Mesodermal cell (in vitro differentiated cells): ENCODE data around the gene SSX3. TPM values are rescaled to one million over a fixed set of nuclear protein-coding genes. Genes with fewer than 3 reads are reported as not detected.
"Not testable (repeated sequence)": the region's sequence is repeated elsewhere in the genome, so short reads cannot be mapped to it uniquely, and the experiment has no call there.

Experiments
- H3K27ac ChIP-seq: 2 replicates; pipeline ENCODE4 v1.7.0; 2013; ENCODE audit warnings: mild to moderate bottlenecking, low read depth, low read length, moderate library complexity; ENCODE audit not compliant: severe bottlenecking
- H3K36me3 ChIP-seq: 2 replicates; pipeline ENCODE4 v1.7.1; 2013; ENCODE audit warnings: mild to moderate bottlenecking, low read length, moderate library complexity; ENCODE audit not compliant: control insufficient read depth, insufficient read depth
- H3K4me1 ChIP-seq: one replicate; pipeline ENCODE4 v1.7.1; 2013; ENCODE audit warnings: mild to moderate bottlenecking, low read length; ENCODE audit not compliant: insufficient read depth, control insufficient read depth, poor library complexity, severe bottlenecking
- H3K4me3 ChIP-seq: 2 replicates; pipeline ENCODE4 v1.7.0; 2013; ENCODE audit warnings: low read length, control low read depth, mild to moderate bottlenecking; ENCODE audit not compliant: insufficient read depth, poor library complexity, severe bottlenecking; ENCODE audit errors: extremely low read depth
- H3K9me3 ChIP-seq: 2 replicates; pipeline ENCODE4 v1.7.1; 2013; ENCODE audit warnings: mild to moderate bottlenecking, low read length, moderate library complexity; ENCODE audit not compliant: control insufficient read depth
- WGBS, 2 experiments: methylation state at CpG; one replicate each; pipeline ENCODE4 v1.1.5; 2013; ENCODE audit warnings: missing lambda C conversion rate in 2 of 2; ENCODE audit not compliant: insufficient coverage in 2 of 2; 5-methylcytosine and 5-hydroxymethylcytosine counted together
- polyA plus RNA-seq, 2 experiments: library from polyadenylated mRNA; stranded (reverse); fragments of 50-300 nt; gene quantifications; one replicate each; pipeline ENCODE4 v1.2.3, GENCODE V29; 2013

SSX3 gene, protein sequence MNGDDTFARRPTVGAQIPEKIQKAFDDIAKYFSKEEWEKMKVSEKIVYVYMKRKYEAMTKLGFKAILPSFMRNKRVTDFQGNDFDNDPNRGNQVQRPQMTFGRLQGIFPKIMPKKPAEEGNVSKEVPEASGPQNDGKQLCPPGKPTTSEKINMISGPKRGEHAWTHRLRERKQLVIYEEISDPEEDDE
- not detected for polyA plus RNA-seq (2013, experiment 1 of 2)
- not detected for polyA plus RNA-seq (2013, experiment 2 of 2)

DNA sequence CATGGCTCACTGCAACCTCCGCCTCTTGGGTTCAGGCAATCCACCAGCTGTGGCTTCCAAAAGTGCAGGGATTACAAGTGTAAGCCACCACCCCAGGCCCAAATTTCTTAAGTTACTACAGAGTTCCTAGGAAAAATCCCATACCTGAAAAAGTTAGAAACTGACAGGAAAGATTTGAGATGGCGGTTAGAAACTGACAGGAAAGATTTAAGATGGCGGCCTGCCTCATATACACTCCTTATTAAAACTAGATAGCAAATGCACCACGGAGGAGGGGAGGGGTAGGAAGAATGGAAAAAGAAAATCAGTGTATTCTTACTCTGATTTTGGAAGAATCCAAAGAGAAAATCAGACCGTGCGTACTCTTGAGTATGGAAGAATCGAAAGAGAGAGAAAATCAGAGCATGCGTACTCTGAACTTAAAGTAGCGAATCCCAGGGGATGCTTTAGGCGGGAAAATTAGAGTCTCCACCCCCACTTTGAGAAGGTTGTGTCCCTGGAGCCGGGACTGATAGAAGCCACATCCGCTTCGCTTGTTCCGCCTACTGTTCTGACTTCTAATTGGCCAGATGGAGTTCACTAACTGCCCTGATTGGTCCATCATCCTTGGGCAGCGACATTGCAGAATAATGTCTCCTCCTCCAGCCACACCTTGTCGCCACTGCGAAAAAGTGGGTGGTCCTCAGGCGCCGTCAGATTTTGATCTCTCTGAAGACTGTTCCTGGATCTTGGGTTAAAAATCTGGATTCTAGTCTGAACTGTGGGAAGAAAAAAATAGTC is at the start of gene SSX3:
Gene SSX3 (minus strand): TSS at position 389 of the 780 bp plus-strand sequence. CDS start 1,454 bp downstream, outside the sequence.
- H3K27ac ChIP-seq, H3K36me3 ChIP-seq, H3K4me1 ChIP-seq, H3K4me3 ChIP-seq, H3K9me3 ChIP-seq: not testable (repeated sequence)
- 95 to 97% methylated on average over 7 to 8 of the region's 19 CpGs for WGBS, 2 experiments

DNA sequence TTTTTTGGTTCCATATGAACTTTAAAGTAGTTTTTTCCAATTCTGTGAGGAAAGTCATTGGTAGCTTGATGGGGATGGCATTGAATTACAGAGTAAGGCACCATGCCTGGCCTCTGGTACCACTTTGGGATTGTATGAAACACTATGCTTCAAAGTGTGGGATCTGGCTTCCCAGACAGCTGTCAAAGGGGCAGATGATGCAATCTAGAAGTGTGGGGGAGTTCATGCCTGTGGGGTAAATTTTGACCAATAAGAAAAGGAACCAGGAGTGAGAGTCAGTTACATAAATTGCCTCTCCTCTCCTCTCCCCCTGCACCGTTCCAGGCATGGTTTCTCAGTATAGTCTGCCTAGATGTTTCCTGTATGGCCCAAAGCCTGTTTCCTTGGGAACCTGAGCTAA is 41.3 kb upstream of the SSX3 start:
- H3K36me3 ChIP-seq, H3K27ac ChIP-seq, H3K9me3 ChIP-seq, H3K4me3 ChIP-seq, H3K4me1 ChIP-seq: not testable (repeated sequence)
- WGBS, 2 experiments, result no CpG with 5 or more reads among the region's 1 CpG

DNA sequence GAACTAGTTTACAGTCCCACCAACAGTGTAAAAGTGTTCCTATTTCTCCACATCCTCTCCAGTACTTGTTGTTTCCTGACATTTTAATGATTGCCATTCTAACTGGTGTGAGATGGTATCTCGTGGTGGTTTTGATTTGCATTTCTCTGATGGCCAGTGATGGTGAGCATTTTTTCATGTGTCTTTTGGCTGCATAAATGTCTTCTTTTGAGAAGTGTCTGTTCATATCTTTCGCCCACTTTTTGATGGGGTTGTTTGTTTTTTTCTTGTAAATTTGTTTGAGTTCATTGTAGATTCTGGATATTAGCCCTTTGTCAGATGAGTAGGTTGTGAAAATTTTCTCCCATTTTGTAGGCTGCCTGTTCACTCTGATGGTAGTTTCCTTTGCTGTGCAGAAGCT is 40.4 kb upstream of the SSX3 start:
- no CpG with 5 or more reads among the region's 2 CpGs for whole genome bisulfite sequencing, 2 experiments
- not testable (repeated sequence) for H3K36me3 ChIP-seq, H3K27ac ChIP-seq, H3K9me3 ChIP-seq, H3K4me1 ChIP-seq, H3K4me3 ChIP-seq

DNA sequence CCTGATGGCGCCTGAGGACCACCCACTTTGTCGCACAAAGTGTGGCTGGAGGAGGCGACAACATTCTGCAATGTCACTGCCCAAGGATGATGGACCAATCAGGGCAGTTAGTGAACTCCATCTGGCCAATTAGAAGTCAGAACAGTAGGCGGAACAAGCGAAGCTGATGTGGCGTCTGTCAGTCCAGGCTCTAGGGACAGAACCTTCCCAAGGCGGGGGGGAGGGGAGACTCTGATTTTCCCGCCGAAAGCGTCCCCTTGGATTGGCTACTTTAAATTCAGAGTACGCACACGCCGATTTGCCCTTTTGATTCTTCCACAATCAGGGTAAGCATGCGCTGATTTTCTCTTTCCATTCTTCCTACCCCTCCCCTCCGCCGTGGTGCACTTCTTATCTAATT is 26.7 kb upstream of the SSX3 start, which contains the start of gene SSX4:
Gene SSX4 (plus strand): TSS at position 301 of the 400 bp plus-strand sequence. CDS start 515 bp downstream, outside the sequence.
- not testable (repeated sequence) for H3K4me3 ChIP-seq, H3K36me3 ChIP-seq, H3K27ac ChIP-seq, H3K9me3 ChIP-seq, H3K4me1 ChIP-seq
- WGBS, 2 experiments, result no CpG with 5 or more reads among the region's 16 CpGs

DNA sequence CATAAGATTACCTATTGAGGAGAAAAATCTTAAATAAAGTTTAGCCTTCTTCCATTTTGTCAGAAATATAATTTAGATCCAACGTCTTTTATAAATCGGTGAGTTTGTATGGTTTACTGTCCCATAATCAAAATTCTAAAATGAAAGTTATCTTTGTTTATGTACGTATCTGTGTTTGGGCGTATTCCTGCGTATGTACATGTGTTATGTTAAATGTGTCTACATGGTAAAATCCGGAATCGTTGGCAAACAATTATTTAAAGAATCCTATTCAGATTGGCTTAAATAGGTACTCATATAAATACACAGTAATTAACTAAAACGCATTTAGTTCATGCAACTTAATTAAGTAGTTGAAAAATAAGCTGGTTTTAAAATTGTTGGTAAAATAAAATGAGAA is 13.9 kb upstream of the SSX3 start:
- WGBS, 2 experiments, result no CpG with 5 or more reads among the region's 8 CpGs
- H3K27ac ChIP-seq, result not testable (repeated sequence)

DNA sequence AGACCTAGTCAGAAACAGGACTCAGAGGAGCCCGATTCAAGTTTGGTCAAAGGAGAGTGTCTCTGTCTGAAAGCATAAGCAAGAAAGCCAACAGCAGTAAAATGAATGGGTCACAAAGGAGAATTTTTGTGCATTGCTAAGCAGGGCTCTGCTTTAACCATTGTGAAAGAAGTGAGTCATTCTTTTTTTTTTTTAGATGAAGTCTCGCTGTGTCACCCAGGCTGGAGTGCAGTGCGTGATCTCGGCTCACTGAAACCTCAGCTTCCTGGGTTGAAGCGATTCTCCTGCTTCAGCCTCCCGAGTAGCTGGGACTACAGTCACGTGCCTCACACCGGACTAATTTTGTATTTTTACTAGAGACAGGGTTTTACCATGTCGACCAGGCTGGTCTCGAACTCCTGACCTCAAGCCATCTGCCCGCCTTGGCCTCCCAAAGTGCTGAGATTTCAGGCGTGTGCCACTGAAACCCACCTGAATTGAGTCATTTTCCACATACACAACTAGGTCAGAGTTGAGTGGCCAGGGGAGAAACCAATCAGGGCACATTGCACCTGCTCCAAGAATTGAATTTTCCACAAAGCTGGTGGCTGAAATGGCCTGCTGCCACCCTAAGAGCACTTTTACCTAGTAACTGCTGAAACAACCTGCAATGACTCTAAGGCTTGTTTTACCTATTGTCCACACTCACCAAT is 11.4 kb upstream of the SSX3 start:
- H3K4me3 ChIP-seq, H3K27ac ChIP-seq, H3K4me1 ChIP-seq, H3K36me3 ChIP-seq, H3K9me3 ChIP-seq: not testable (repeated sequence)
- no CpG with 5 or more reads among the region's 12 CpGs for WGBS, 2 experiments

More for the DNA sequence above, 13.9 kb upstream of the SSX3 start:
- not testable (repeated sequence) for H3K4me3 ChIP-seq, H3K36me3 ChIP-seq, H3K9me3 ChIP-seq, H3K4me1 ChIP-seq

DNA sequence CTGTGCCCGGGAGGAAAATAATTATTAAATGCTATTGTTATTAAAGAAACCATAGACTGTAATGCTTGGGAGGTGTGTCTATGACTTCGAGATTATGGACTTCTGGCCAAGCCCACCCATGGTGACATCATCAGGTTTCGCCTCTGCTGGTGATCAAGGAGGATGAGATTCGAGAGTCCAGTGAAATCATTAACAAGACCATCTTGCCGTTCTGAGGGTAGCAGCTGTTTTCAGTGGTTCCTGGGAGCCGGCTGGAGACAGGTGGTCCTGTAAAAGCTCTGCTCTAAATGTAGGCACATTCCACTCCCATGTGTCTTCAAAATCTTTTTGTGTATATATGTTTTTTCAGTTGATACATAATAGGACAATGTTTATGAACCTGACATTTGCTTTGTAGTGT is 2.8 kb upstream of the SSX3 start:
- 94% methylated on average over 3 of the region's 6 CpGs; no CpG with 5 or more reads in 1 of the 2 experiments for WGBS, 2 experiments

DNA sequence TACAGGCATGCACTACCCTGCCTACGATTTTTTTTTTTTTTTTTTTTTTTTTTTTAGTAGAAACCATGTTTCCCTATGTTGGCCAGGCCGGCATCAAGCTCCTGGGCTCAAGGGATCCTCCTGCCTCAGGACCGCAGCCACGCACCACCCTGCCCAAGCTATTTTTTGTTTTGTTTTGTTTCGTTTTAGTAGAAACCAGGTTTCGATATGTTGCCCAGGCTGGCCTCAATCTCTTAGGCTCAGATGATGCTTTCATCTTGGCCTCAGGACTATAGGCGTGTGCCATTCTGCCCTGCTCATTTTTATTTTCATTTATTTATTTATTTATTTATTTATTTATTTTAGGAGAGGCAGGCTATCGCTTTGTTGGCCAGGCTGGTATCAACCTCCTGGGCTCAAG is 1.2 kb upstream of the SSX3 start:
- Histone ChIP-seq H3K9me3 (no peaks in the 10 kb centered on the region), H3K27ac (no peak overlapping the region), H3K4me3 (no peak overlapping the region), H3K36me3 (no peaks in the 10 kb centered on the region), H3K4me1 (no peaks in the 10 kb centered on the region)
- WGBS, 2 experiments, result 93% methylated on average over 3 of the region's 8 CpGs; no CpG with 5 or more reads in 1 of the 2 experiments

More for the DNA sequence above, 2.8 kb upstream of the SSX3 start:
- H3K4me1 ChIP-seq, H3K36me3 ChIP-seq, H3K9me3 ChIP-seq, H3K27ac ChIP-seq, H3K4me3 ChIP-seq: not testable (repeated sequence)

DNA sequence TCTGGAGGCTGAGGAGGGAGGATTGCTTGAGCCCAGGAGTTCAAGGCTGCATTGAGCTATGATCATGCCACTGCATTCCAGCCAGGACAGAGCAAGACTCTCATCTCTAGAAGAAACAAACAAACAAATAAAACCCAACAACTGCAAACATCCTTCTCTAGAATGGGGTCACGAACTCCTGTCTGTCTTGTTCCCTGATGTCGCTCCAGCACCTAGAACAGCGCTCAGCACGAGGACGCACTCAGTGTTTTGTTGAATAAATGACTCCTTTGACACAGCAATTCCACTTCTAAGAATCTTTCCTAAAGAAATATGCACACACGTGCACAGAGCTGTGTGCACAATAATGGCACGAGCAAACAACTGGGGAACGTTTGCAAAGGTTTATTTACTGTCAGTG is 10.4 kb downstream of the SSX3 start:
- WGBS, 2 experiments, result 68 to 83% methylated on average over 3 of the region's 8 CpGs
- H3K9me3 ChIP-seq, result not testable (repeated sequence)

DNA sequence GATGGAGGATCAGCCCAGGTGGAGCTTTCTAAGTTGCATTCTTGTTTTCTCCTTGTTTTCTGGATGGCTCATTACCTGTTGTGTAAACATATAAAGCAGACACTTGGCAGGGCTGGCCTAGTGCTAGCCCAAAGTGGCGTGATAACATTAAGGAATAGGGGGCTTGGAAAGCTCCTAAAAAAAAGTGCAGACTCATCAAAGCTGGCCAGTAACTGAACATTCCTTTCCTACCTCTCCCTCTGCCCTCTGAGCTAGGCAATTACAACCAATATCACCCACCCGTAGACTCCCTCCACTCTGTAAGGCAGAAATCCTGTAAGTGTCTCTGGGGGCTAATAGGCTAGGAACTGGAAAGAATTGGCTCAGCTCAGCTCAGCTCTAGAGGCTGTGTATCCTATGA is 42.5 kb downstream of the SSX3 start:
- H3K36me3 ChIP-seq, H3K9me3 ChIP-seq, H3K4me1 ChIP-seq, H3K4me3 ChIP-seq, H3K27ac ChIP-seq: not testable (repeated sequence)
- no CpG with 5 or more reads among the region's 2 CpGs for WGBS, 2 experiments

More for the DNA sequence above, 10.4 kb downstream of the SSX3 start:
- not testable (repeated sequence) for H3K4me1 ChIP-seq, H3K4me3 ChIP-seq, H3K27ac ChIP-seq, H3K36me3 ChIP-seq
